HL-60/S4 treated with retinoic acid at 250 ng/mL for 4 days and 3 days (cell line): Measurements from ENCODE around the gene LYZL4.

Source experiments
- in situ Hi-C: fragments of 300-500 bp; cut with MboI; formaldehyde crosslinking; loops from 2 replicates; pipeline ENCODE4 v1.7.0; 2022; ENCODE audit warnings: low sequenced_read_pairs

LYZL4 gene, protein sequence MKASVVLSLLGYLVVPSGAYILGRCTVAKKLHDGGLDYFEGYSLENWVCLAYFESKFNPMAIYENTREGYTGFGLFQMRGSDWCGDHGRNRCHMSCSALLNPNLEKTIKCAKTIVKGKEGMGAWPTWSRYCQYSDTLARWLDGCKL

GRCh38 chr3:42410370-42411131 lies at the start of gene LYZL4:
LYZL4 (minus strand) TSS chr3:42410610; CDS start chr3:42407251, 3,359 bp downstream.
- in situ Hi-C loops: no loop called here

DNA sequence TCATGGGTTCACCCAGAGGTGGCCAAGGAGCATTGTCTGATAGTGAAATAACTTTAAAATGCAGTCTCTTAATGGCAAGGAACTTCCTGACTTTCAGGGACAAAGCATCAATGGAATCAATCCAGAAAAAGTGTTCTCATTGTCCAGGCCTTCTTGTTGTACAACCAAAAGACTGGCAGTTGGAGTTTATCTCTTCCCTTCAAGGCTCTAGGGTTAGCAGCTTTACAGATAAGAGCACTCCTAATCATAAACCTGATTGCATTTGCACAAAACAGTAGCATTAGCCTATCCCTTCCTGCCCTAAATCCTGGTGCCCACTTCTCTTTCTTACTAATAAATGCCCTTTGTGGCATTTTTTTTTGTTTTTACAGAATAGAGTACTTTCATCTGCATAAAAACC lies 48.7 kb upstream of the LYZL4 start:
- in situ Hi-C loops: no loop called here

GRCh38 chr3:42456211-42456610 lies 45.8 kb upstream of the LYZL4 start:
- in situ Hi-C loops: no loop called here

DNA sequence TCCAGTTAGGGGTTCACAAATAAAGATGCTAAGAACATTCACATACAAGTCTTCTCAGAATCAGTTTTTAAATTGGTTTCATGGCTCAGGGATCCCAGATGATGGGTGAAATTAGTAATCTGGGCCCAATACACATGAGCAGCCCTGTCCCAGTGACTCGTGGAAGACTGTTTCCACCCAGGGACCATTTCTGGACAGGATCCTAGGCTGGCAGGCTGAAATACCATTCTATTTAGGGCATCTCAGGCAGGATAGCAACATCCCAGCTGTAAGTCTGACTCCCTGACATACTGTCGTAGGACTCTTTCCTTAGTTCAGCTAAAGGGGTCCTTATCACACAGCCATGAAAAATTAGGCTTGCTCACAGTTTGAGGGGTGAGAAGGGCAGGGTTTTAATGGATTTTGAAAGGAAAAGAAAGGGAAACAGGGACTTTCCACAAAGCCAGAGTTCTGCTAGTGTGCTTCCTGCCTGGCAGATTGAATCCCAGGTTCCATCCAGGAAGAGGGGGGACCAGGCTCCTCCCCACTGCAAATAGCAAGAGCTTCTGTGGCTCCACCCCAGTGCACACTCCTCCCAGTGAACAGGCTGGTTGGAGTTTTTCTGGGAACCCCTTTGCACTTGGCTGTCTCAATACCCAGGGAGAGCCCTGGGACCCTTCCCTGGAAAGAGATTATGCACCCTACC lies 41.3 kb upstream of the LYZL4 start:
- in situ Hi-C loops: no loop called here

DNA sequence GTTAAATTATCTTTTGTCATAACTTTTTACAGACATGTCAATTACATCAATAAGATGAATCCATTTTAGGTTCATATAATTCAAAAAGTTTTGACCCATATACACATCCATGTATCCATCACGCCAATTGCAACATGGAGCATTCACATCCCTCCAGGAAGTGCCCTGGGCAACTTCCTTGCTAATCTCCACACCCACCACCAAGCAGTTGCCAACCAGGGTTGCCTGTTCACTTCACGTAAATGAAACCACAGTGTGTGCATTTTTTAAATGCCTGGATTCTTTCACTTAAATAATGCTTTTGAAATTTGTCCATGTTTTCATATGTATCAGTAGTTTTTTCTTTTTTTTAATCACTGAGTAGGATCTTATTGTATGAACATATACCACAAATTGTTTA lies 40.7 kb upstream of the LYZL4 start:
- in situ Hi-C loops: no loop called here

DNA sequence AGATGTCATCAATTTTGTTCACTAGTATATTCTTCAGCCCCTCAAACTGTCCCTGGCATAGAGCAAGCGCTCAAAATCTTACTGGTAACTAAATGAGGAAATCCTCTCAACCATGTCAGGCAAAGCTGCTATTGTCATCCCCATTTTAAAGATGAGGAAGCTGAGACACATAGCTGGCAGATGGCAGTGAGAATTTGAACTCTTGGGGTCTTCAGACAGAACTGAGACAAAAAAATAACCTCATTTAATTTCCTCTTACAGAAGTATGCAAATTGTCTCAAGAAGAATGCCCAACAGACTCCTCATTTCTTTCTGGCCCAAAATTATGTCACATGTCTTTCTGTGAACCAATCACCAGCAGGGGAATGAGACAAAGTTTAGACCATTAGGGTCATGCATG lies 40.2 kb upstream of the LYZL4 start:
- in situ Hi-C loops: no loop called here

GRCh38 chr3:42447481-42447880 lies 37.1 kb upstream of the LYZL4 start:
- in situ Hi-C loops: loop anchor here (25.0 kb wide), 1 partner anchor 185 kb away; the partner anchor contains the start of gene CCK

DNA sequence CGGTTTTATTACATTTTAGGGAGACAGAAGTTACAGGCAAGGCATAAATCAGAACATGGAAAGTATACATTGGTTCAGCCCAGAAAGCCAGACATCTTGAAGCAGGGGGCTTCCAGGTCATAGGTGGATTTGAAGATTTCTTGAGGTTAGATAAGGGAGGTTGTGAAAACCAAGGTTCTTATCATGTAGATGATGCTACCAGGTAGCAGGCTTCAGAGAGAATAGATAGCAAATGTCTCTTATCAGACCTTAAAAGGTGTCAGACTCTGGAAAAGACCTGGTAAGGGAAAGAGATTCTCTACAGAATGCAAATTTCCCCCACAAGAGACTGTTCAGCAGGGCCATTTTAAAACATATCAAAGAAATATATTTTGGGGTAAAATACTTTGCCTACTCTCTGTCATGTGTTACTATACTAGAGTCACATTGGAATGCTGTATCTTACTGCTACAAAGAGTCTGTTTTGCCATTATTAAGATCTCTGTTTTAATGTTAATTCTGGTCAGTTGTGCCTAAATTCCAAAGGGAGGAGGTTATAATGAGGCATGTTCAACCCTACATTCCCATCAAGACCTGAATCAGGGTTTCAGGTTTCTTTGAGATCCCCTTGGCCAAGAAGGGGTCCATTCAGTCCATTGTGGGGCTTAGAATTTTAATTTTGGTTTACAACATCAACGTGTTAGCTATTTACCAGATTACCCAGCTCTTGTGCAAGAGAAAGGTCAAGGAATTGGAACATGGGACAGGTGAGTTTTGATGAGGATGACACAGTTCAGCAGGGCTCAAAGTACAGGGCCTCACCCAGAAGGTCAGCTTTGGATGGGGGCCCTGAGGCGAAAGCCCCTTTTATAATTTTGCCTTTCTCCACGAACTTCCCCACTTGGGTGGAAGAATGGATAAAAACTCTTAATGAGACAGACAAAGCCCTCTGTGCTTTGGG lies 36.0 kb upstream of the LYZL4 start:
- in situ Hi-C loops: loop anchor here (25.0 kb wide), 1 partner anchor 184 kb away; the partner anchor contains the start of gene CCK

DNA sequence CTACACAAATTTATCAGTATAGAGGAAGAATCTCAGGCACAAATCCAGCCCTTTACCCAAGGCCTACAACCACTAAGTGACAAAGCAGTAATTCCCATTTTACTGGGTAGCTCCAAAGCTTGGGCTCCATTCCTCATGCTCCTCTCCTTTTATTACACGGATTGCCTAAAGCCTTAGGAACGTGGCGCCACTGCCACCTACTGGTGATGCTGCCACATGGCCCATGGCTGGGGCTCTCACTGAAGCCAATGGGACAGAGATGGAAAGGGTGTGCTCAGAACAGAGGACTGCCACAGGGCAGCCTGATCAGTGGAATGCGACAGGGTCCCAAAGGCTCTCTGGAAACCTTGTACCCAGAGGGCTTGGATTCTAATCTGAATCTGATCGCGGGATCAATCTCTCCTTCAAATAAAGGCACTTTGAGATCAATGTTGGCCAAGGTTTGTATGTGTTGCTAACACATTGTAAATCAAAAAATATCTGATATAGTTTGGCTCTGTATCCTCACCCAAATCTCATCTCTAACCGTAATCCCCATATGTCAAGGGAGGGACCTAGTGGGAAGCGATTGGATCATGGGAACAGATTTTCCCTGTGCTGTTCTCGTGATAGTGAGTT lies 33.5 kb upstream of the LYZL4 start:
- in situ Hi-C loops: loop anchor here (25.0 kb wide), 1 partner anchor 182 kb away; the partner anchor contains the start of gene CCK

GRCh38 chr3:42443292-42443691 lies 32.9 kb upstream of the LYZL4 start:
- in situ Hi-C loops: loop anchor here (25.0 kb wide), 1 partner anchor 181 kb away; the partner anchor contains the start of gene CCK

DNA sequence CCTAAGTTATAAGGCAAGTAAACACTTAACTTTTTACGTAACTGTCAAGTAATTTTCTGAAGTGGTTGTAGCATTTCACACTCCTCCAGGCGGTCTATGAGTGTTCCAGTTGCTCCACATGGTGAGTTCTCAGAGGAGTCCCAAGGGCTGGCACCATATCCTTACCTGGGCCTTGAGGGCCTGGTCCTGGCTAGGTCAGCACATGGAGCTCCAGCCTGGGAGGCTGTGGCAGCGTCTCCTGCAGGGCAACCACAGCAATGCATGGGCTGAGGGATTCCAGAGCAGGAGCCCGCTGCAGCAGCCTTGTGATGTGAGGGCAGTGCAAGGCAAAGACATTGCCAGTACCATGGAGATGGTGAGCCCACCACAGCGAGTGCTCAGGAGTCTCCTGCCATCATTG lies 32.2 kb upstream of the LYZL4 start:
- in situ Hi-C loops: loop anchor here (25.0 kb wide), 1 partner anchor 180 kb away; the partner anchor contains the start of gene CCK

DNA sequence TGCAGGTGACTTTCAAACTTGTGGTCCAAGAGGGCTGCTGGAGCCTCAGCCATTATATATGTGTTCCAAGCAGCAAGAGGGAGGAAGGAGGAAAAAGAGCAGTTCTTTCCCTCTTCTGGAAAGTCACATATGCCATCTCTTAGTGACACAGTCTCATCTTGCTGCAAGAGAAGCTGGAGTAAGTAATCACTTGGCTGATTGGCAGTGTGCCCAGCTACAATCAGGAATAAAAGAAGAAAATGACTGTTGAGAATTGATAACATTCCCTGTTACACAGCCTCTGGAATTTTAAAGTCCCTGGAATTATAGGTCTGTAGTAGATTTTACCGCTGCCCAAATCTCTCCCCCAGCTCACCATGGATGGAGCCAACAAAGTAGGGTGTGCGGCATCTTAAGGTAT lies 31.4 kb upstream of the LYZL4 start:
- in situ Hi-C loops: loop anchor here (25.0 kb wide), 1 partner anchor 179 kb away; the partner anchor contains the start of gene CCK

GRCh38 chr3:42440924-42441323 lies 30.5 kb upstream of the LYZL4 start:
- in situ Hi-C loops: loop anchor here (25.0 kb wide), 1 partner anchor 179 kb away; the partner anchor contains the start of gene CCK

DNA sequence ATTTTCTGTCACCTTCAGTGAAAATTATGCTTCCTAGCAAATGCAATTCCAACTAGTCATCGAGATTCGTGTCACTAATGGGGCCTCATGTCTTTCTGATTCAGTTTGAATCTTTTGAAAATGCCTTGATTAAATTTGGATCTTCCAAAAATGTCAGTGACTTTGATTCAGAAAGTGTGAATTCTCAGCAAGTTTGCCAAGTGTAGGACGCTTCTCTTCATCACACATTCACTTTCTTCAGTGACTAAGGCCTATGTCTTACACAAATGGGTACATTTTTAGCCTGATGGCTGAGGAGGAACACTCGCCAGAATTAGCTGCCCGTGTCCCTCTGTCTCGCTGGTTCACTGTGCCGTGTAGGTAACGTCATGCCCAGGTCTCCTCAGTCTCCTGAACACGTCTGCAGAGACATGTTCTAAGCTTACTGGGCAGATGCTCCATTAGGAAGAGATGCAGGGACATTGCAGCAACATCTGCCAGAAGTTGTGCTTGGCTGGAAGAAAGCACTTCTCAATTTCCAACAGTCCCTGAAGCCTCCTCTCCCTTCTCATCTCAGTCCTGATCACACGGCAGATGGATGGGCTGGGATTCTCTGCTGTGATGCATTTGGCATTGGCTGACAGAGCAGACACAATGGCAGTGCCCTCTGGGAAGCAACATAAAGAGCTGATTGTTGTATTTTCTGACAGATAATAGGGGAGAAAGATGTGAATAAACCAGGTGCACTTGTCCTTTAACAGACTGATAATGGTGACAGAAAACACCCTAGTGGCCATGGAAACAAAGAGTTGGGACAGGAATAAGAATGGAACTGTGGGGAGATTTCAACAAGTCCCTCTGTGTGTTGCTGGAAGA lies 29.1 kb upstream of the LYZL4 start:
- in situ Hi-C loops: loop anchor here (25.0 kb wide), 1 partner anchor 177 kb away; the partner anchor contains the start of gene CCK

GRCh38 chr3:42438758-42439157 lies 28.3 kb upstream of the LYZL4 start:
- in situ Hi-C loops: loop anchor here (25.0 kb wide), 1 partner anchor 176 kb away; the partner anchor contains the start of gene CCK

GRCh38 chr3:42438193-42438592 lies 27.8 kb upstream of the LYZL4 start:
- in situ Hi-C loops: loop anchor here (25.0 kb wide), 1 partner anchor 176 kb away; the partner anchor contains the start of gene CCK

DNA sequence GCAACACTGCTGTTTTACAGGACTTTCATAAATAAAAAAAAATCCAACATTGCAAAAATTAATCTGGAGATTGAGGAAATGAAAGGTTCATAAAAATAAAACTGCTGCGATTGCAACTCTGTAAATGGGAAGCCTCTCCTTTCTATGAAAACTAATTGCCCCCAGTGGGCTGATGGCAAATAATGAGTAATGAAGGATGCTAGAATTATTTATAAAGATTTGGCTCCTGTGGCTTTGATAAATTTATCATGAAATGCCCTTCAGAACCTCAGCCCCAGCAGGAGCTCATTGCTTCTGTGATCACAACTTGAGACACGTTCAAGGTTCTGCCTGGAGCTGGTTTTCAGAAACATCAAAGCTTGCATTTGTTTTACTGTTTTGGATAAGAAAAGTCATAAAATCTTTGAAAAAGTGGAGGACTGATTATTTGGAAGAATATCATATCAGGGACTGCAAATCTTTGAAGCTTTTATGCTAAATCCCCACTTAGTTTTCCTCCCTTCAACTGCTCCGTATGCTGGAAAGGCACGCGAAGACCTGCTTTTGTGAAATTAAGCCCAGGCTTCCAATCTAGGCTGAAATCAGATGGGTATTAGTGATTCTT lies 24.5 kb upstream of the LYZL4 start:
- in situ Hi-C loops: loop anchor here (25.0 kb wide), 1 partner anchor 173 kb away; the partner anchor contains the start of gene CCK

DNA sequence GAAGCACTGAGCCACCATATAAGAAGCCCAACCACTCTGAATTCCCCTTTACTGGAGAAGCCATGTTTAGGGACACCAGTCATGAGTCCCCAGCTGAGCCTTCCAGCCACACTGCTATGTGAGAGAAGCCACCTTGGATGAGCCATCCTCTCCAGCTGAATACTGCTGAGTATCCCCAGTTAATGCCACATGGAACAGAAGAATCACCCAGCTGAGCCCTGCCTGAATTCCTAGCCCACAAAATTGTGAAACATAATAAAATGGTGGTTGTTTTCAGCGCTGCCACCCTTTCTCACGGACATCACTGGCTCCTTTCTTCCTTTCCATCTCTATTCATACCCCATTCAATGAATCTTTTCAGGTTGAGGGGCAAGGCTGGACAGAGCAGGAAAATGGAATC lies 22.1 kb upstream of the LYZL4 start:
- in situ Hi-C loops: loop anchor here (25.0 kb wide), 1 partner anchor 170 kb away; the partner anchor contains the start of gene CCK
